ENCODE results near the gene ARL14EPL. TPM values are rescaled to one million over a fixed set of nuclear protein-coding genes. Genes with fewer than 3 reads are reported as not detected.
A peak's percentile ranks its signal among the peaks of the same experiment; 100 is the strongest.

ARL14EPL gene
- total RNA-seq = 0.58 TPM in 1 of 2 replicates, not detected in the other
- polyA plus RNA-seq = 0.10 TPM in 1 of 2 replicates, not detected in the other
- 0.25 and 0.48 TPM in 2 replicates for polyA plus RNA-seq (2011; cell fraction: cytosol; rRNA removed)
- polyA plus RNA-seq (2011; cell fraction: nucleus; rRNA removed) = 0.08 and 0.43 TPM in 2 replicates
- 0.29 TPM in 1 of 2 replicates, not detected in the other for polyA plus RNA-seq (2012)
- polyA minus RNA-seq = not detected in 2 replicates
- polyA minus RNA-seq (2011; cell fraction: cytosol; rRNA and poly(A)+ RNA removed) = not detected
- polyA minus RNA-seq (2011; cell fraction: nucleus; rRNA and poly(A)+ RNA removed) = not detected in 2 replicates
- Bru-seq, nascent RNA = percentile 19 among the genes with signal in this experiment
- BruChase-seq, experiment 1, labeled RNA remaining after a 6-hour chase = percentile 30 among the genes with signal in this experiment
- BruChase-seq, experiment 2, labeled RNA remaining after a 2-hour chase = percentile 26 among the genes with signal in this experiment
- long read RNA-seq, partial matches to known transcripts = 0 of 1 reads
- long read RNA-seq, other reads (novel, unspliced or antisense) = 1 of 1 reads

DNA sequence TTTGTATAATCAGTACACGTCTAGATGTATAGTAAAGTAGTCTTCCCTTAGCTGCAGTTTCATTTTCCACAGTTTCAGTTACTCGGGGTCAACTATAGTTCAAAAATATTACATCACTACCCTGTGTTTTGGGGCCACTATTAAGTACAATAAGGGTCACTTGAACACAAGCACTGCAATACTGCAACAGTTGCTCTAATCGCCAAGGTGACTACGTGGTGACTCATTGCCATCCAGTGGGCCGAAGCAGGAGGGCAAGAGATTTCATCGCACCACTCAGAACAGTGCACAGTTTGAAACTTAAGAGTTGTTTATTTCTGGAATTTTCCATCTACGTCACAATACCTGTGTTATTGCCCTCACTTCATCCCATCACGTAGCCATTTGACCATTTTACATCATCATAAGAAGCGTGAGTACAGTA, at the start of gene ARL14EPL:
Gene ARL14EPL (plus strand): TSS at position 379 of the 424 bp plus-strand sequence. CDS start 18,994 bp downstream, outside the sequence.
- intact Hi-C loops (cut with micrococcal nuclease) = loop anchor here (1.0 to 5.0 kb wide), 6 partner anchors 53 to 405 kb away; partner anchors contain the start of genes AP3S1, ATG12, LVRN and TMED7
- CTCF ChIA-PET = interaction anchor here (0.7 to 3.1 kb wide), 18 partner anchors 10 to 723 kb away, joined by 3 to 34 read pairs (median 4); partner anchors contain the start of gene LVRN
- POLR2A ChIA-PET = no interaction called here

More for the DNA sequence above, at the start of gene ARL14EPL:
- no peaks in the 10 kb centered on the region for H3K79me2 ChIP-seq (ENCODE audit: control insufficient read depth, insufficient read depth, low read length)
- H3K36me3 ChIP-seq (ENCODE audit: control insufficient read depth in 2 of 2, extremely low read depth in 1 of 2, insufficient read depth in 2 of 2, low read length in 2 of 2) = no peaks in the 10 kb centered on the region
- no peaks in the 10 kb centered on the region for H3K27me3 ChIP-seq (ENCODE audit: control insufficient read depth in 2 of 2, insufficient read depth in 2 of 2, low read length in 2 of 2)
- DNase-seq (ENCODE audit: low read depth, low spot score) = peak; percentile 98
- peak within 1 kb of the TSS; percentile 45 for H3K27ac ChIP-seq (ENCODE audit: insufficient read depth, low read depth, low read length)
- dilution Hi-C loops (cut with MboI; ENCODE audit: extremely low pct_ligation_motif_present, low sequenced_read_pairs) = no loop called here
- peak; percentile 91 for TF ChIP-seq FOS (IDR thresholded peaks at IDR 0.05; ENCODE audit: borderline replicate concordance, insufficient read depth, low read length)
- TF ChIP-seq CTCF (IDR thresholded peaks at IDR 0.05; ENCODE audit: extremely low read depth in 1 of 2, insufficient read depth in 1 of 2, low read depth in 1 of 2, low read length in 2 of 2) = peak; percentile 34 to 49
- TF ChIP-seq GATA2 (IDR thresholded peaks at IDR 0.05; ENCODE audit: insufficient read depth, insufficient read length, low read depth, low read length) = peak; percentile 62
- TF ChIP-seq EZH2 (IDR thresholded peaks at IDR 0.05; ENCODE audit: borderline replicate concordance, low read depth, low read length, severe bottlenecking) = no peak
- no peak for TF ChIP-seq POLR2A (IDR thresholded peaks at IDR 0.05; ENCODE audit: low read depth, low read length)
- TF ChIP-seq JUN (IDR thresholded peaks at IDR 0.05; ENCODE audit: borderline replicate concordance, insufficient read depth, insufficient read length, low read depth) = peak; percentile 90
- H3K9ac ChIP-seq (replicated peaks; ENCODE audit: extremely low read depth, insufficient read depth, low read length) = peak within 1 kb of the TSS; percentile 63
- no peaks in the 10 kb centered on the region for H4K20me1 ChIP-seq (replicated peaks; ENCODE audit: control insufficient read depth, extremely low read depth, insufficient read depth, low read length)
- peak; percentile 92 for FAIRE-seq
- no peaks in the 10 kb centered on the region for H3K9me1 ChIP-seq (replicated peaks; ENCODE audit: control insufficient read depth, extremely low read depth, insufficient read depth, low read length)
- peaks cover 14% of the 10 kb centered on the region for H3K4me1 ChIP-seq (ENCODE audit: control insufficient read depth, extremely low read depth, insufficient read depth, low read length)
- H3K9me3 ChIP-seq (replicated peaks; ENCODE audit: control insufficient read depth, insufficient read depth, low read length) = no peaks in the 10 kb centered on the region
- BruUV-seq (replicated peaks) = no TSS peak
- peak within 1 kb of the TSS; percentile 68 for H2AFZ ChIP-seq (ENCODE audit: low read depth, low read length)
- peak within 1 kb of the TSS; percentile 82 for H3K4me2 ChIP-seq (ENCODE audit: insufficient read depth, low read length)
- peak within 1 kb of the TSS in 1 of 3 experiments; percentile 33 for H3K4me3 ChIP-seq (replicated peaks in 1 of 3; ENCODE audit: insufficient read depth in 1 of 3, low read depth in 1 of 3, low read length in 3 of 3)
